Middle frontal gyrus (tissue), 1 donor: ENCODE results near the gene EIF4E1B.

Source experiments
- DNase-seq: peaks from one replicate; pipeline ENCODE4 v3.0.0-alpha.2; 2015; ENCODE audit warnings: low spot score; ENCODE audit errors: extremely low spot score

Gene EIF4E1B

DNA sequence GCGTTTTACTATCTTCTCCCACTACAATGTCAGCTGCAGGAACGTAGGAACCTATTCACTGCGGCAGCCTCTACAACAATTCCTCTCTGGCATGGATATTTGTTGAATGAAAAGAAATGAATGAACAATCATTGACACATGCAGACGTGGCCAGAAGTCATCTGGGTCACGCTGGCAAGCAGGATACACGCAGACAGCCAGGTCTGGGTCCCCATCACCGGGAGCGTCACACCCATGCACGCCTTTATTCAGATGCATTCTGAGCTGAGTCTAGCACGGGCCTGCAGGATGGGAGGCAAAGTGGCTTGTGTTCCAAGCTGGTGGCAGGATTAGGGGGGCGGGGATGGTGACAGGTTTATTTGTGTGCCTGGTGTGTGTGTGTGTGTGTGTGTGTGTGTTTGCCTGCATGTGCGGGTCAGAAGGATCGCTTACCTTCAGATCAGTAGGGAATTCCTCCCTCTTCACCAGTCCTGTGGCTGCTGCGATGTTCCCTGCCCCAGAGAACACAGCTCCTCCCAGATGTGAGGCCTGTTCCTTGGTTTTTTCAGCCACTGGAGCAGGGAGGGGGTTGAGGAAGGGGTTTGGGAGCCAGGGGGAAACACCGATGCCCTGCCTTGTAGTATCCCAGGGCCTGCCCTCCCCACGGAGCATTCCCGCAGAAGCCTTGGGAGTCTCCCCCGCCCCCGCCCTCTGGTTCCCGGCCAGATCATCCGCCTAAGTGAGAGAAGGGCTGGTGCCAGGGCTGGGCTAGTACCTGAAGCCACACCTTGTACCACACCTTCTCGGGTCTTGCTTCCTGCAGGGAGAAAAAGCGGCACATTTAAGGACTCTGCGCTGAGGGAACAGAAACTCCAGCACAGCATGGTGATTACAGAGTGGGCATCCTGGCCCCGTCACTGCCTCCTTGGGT, 4.3 kb upstream of the EIF4E1B start:
- DNase-seq, result no peak

DNA sequence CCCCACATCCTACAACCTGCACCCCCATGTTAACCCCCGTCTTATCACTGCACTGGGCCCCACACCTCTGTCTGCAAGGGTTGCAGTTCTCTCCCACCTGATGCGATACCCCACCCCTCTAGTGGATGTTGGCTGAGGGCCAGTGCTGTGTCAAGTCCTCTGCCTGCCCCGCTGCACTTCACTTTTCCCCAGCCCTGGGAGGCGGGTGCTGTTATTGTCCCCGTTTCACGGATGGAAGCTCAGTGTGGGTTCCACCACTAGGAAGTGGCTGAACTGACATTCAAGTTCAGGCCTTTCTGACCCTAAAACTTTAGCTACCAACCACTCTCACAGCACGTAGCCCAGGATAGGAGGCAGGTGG, 3.6 kb upstream of the EIF4E1B start:
- DNase-seq, result no peak

DNA sequence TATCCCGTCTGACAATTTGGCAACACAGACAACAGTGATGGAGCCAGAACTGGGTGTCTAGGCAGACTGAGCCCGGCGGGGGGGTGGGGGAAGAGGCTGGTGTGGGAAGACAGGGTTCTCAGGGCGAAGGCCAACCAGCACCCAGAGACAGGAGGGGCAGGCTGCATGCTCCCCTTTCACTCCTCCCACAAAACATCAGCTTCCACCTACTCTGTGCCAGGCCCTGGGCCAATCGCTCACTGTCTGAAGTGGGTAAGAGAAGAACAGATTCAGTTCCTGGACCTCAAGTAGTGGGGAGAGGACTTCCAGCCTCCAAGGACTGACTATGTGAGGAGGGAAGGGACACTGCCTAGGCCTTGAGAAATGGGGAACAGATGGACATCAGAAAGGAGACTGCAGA, 2.9 kb upstream of the EIF4E1B start:
- no peak for DNase-seq

DNA sequence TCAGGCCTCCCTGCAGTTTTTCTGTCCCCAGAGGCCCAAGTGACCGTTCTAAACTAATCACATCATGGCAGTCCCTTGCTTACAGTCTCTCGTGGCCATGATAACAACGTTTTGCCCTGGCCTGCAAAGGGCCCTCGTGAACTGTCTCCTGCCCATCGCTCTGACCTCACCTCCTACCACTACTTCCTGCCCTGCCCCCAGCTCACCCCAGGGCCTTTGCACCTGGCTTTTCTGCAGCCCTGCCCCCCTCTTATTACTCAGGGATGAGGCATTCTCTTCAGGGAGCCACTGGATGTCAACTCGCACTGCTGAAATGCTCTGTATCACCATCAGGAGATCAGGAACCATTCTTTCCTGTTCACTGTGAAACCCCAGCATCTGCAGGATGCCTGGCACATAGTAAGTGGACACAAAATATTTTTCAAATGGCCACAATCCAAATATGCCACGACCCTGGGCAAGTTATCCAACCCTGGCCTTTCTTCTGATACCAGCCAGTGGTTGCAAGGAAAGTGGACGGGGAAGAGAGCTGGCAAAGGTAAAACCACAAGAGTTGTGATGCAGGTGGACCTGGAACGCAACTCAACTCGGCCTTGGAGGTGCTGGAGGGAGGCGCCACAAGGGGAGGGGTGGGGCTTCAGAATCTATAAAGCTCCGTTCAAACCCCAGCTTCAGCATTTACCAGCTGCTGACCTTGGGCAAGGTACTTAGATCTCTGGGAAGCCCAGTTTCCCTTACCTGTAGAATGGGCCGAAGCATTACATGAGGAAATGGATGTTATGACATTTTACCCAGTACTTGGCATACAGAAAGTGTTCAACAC, 1.9 kb upstream of the EIF4E1B start:
- no peak for DNase-seq

DNA sequence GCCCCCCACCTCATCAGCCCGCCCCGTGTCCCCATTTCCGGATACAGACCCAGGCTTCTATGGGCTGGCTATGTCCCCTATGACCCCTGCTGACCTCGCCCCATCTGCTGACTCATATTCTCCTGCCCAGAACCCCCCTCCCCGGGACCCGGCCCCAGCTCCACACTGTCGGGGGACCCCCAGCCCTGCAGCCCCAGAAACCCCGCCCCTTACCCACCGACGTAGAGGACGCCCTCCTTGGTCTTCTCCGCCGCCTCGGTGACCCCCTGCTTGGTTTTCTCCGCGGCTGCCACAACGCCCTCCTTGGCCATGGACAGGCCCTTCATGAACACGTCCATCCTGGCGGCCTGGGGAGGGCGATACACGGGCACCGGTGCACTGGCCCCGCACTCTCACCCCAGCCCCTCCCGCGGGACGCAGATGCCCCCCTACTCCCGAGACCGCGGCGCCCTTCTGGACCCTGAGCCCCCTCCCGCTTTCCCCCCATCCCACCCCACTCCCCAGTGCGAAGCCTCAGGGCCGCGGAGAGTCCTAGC, 1.1 kb upstream of the EIF4E1B start:
- DNase-seq, result no peak

DNA sequence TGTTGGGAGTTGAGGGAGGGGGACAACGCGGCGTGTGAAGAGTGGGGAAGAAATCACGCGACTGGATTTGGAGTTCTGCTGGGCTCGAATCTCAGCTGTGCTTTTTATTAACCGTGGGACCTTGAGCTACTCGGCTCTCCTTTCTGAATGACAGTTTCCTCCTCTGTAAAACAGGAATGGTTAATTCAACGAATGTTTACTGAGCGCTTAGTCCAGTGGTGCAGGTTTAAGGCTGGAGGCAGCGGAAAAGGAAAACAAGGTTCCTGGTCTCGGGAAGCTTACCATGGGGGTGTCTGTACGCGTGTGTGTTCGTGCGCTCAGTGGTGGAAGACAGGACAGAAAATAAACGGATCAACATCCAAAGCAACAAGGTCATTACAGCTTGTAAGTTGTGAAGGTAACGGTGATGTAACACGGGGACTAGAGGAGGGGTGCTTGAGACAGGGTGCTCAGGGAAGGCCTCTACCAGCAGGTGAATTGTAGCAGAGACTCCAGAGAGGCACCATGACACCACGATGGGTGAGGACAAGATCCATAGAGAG, 277 bp downstream of the EIF4E1B start:
- no peak for DNase-seq

DNA sequence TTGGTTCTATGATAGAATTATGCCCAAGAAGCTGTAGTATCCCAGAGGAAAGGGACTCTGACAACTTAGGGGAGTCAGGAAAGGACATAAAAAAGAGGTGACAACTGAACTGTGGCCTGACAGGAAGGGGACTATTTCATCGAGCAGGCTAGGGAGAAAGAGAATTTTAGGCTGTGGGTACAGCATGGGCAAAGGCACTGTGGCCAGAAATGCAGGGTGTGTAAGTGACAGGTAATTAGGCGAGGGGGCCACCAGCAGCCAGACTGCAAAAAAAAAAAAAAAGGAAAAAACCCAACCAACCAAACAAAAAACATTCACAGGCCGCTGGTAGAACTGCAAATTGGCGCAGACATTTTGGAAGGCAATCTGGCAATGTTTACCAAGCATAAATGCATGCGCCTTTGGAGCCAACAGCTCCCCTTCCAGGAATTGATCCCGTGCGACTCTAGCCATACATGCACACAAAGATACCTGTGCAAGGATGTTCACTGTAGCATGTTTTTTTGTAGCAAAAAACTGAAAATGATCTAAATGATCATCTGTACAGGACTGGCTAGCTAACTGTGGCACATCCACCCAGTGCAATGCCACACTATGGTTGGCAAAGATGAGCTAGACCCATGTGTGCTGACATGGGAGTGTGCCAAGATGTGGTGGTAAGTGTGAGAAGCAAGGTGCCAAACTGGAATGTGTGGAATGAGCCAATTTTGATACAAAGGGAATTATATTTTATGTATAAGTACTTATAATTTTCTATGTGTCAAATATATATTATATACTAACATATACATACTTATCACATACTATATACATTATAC, 1.1 kb downstream of the EIF4E1B start:
- DNase-seq, result no peak

DNA sequence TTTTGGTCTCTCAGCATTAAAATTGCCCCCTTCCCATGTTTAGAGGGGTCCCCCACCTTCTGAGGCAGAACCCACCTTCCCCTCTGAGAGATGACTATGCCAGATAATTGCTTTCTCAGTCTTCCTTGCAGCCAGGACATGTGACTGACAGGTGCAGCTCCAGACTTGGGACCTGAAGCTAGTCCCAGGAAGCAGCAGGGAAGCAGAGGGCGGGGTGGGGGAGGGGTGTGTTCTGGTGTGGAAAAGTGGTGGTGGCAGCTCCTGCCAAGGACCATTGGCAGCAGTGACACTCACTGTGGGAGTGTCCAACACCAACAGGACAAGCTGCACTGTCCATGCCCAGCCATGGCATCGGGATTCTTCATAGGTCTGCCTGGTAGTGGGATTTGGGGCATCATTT, 2.3 kb downstream of the EIF4E1B start:
- no peak for DNase-seq

DNA sequence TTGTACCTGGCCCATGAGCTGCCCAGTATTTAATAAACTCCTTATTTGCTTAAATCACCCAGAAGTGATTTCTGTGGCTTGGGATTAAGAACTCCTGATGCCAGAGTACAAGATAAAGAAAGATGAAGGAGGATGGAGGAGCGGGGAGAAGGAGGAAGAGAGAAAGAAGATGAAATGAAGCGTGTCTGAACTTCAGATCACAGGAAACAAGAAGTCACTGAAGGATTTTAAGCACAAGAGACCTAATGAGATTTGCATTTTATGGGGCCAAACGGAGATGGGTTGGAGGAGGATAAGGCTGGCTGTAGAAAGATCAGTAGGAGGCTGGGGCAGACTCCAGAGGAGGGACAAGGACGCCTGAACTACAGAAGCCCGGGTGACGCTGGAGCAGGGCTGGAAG, 3.1 kb downstream of the EIF4E1B start:
- no peak for DNase-seq

DNA sequence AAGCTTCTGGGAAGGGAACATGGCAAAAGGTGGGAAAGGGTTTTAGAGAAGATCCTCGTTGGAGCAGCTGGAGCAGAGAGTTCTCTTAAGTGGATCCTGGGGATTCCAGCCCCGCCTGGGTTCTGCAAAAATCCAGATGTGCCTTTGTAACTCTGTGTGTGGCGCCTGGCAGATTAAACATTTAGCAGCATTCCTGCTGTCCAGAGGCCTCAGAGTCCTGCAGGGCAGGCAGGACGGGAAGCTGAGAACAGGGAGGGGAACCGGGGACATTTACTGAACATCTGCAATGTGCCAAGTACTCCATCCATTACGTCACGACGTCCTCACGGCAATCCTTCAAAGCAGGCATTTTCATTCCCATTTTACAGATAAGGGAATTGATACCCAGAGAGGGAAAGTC, 6.0 kb downstream of the EIF4E1B start:
- DNase-seq, result no peak

DNA sequence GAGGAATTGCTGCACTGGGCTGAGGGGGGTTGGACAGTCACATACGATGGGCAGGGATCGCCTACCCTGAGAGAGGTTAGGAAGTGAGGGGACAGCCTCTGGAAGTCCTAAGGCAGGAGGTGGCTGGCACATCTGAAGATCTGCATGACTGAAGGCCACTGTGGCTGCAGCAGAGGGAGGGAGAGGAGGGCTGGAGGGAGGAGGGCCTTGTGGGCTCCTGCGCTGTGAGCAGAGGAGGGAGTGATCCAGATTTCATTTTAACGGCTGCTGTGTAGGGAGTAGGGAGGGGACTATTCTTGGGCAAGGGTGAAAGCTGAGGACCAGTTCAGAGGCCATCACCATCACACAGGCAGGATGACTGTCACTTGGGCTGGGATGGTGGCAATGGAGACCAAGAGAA, 7.1 kb downstream of the EIF4E1B start:
- no peak for DNase-seq

DNA sequence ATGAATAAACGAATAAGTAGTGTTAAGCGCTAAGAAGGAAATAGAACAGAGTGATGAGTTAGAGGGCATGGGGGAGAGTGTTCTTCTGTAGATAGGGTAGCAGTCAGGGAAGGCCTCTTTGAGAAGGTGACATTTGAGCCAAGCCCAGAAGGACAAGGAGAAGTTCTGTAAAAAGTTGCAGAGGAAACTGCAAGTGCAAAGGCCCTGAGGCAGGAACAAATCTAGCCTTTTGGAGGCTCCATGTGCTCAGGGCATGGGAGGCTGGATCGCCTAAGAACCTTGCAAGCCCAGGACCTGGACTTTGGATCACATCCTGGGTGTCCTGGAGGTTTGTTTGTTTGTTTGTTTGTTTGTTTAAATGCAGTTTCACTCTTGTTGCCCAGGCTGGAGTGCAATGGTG, 8.0 kb downstream of the EIF4E1B start:
- DNase-seq, result no peak

DNA sequence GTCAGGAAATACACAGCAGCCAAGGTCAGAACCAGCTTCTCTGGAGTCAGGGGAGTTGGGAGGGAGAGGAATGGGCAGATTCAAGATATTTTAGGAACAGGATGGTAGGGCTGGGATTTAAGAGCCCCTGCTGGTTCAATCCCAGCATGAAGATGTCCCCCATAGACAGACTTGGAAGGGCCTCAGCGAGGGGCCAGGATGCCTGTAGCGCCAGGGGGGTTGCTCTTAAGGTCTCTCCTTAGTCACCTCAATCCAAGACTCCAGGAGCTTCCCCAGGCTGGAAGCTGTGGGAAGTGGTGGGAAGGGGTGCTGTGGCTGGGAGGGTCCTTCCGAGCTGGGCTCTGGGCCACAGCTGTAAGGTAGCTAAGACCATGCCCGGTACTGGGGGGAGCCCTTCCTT, 8.7 kb downstream of the EIF4E1B start:
- DNase-seq, result no peak

DNA sequence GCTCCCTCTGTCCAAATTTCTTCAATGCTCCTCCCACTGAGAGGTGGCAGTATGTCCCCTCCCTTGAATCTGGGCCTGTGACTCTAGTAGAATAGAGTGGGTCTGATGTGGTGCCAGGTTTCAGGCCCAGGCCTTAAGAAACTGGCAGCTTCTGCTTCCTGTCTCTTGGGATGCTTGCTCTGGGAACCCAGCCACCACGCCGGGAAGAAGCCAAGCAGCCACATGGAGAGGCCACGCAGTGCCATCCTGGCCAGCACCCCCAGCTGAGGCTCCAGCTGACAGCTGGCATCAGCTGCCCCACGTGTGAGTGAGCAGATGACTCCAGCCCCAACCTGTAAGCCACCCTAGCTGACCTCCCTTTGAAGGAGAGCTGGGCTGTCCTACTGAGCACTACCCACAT, 9.5 kb downstream of the EIF4E1B start:
- no peak for DNase-seq

DNA sequence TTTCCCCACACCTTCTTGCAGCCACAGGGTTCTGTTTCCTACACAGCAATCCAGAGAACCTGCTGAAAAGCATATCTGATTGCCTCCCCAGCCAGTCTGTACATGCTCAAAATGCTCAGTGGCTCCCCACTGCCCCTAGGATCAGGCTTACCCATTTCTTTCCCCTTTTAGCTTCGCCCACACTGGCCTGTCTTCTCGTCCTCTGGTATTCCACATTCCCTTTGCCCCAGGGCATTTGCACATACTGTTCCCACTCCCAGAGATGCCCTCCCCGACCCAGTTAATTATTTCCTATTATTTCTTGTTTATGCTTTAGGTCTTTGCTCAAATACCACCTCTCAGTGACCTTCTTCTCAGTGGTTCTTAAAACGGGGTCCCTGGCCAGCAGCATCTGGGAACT, 10.1 kb downstream of the EIF4E1B start:
- DNase-seq, result no peak

DNA sequence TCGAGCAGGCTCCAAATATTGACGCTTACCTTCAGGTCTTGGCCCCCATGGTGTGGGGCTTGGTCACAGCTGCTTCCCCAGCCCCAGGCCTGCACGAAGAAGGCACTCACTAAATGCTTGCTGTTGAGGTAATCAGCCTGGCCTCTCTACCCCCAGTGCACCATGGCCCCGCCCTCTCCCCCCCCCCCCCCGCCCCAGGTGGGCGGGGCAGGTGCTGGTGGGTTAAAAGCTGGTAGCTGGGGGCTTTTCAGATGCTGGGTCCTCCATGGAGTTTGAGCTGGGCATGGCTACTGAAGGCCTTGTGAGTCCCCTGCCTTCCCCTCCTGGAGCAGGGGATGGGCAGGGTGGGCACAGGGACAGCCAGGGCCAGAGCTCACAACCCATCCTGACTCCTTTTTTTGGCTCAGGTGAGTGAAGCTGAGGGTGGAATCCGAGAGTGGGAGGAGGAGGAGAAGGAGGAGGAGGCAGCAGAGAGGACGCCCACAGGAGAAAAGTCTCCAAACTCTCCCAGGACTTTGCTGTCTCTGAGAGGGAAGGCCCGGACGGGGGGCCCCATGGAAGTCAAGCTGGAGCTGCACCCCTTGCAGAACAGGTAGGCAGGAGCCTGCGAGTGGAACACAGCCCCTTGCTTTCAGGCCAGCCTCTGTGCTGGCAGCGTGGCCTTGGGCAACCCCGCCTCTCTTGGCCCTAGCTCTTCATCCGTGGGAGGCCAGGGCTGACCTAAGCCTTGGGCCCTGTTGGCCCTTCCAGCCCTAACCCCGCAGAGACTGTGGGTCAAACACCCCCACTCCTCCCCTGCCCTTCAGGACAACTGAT, 12.4 kb downstream of the EIF4E1B start:
- DNase-seq, result no peak

DNA sequence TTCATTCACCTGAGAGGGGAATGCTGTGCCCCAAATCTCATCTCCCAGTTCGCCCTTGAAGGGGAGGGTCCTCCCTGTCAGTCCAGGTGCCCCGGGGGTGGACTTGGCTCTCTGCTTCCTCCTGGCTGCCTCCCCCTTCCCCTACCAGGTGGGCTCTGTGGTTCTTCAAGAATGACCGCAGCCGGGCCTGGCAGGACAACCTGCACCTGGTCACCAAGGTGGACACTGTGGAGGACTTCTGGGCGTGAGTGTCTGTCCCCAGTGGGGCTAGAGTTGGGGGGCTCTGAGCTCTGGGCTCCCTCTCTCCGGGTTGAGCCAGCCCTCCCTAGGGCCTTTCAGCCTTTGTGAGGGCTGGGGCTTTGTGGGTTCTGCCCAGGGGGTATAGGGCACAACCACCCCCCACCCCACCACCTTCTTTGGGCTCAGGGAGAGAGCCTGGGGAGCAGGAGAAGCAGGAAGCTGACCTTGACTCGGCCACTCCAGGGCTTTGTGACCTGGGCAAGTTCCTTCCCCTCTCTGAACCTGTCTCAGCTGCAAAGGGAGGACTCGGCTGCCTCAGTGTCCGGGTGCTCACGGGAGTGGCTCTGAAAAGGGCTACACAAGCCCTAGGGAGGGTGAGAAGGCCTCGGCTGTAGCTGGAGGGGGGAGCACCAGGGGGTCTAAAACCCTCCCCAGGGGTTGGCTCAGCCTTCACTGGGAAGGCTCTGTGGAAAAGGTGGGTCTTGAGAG, 13.2 kb downstream of the EIF4E1B start:
- no peak for DNase-seq

DNA sequence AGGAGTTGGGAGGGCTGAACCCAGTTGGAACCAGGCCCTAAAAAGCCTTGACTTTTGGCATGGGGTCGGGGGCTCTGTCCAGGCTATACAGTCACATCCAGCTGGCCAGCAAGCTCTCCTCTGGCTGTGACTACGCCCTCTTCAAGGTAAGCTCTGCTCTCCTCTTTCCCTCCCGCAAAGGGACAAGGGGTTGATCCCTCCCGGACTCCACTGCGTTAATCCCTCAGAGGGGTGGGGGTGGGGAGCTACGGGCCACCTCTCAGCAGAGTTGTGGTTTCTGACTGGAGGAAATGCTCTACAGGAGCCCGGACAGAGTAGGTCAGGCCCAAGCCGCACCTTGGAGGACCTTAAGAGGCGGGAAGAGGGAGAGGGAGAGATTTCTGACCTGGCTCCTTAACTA, 13.8 kb downstream of the EIF4E1B start:
- no peak for DNase-seq

DNA sequence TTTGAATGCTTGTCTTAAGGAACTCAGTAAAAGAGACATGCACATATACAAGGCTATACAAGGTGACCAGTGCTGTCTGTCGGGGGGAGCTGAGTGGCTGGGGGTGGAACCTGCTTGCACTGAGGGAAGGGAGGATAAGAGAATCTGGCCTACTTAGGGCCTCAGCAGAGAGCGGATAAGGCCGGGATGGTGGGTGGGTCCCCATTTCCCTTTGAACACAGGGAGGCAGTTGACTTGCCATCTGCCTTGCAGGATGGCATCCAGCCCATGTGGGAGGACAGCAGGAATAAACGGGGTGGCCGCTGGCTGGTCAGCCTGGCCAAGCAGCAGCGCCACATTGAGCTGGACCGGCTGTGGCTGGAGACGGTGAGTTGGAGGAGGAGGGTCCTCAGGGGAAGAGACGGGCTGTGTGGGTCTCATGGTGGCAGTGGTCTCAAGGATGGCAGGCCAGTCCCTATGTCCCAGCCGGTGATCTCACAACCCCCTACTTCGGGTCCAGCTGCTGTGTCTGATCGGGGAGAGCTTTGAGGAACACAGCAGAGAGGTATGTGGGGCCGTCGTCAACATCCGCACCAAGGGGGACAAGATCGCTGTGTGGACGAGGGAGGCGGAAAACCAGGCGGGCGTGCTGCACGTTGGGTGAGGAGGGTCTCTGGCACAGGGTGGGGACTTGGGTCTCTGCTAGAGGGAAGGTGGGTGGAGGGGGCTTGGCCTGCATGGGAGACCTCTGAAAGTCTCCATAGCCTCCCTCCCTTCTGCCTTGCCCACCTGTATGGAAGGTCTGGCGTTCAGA, 14.6 kb downstream of the EIF4E1B start:
- DNase-seq, result no peak
